OCI-LY7 (cell line): Measurements from ENCODE around the gene EXOSC10.
A peak's percentile ranks its signal among the peaks of the same experiment; 100 is the strongest.

Experiments used
- CTCF ChIP-seq: fragments of 200-600 bp; sonication (generic); conservative IDR thresholded peaks from 2 replicates; pipeline ENCODE4 v1.5.1; 2014; ENCODE audit warnings: mild to moderate bottlenecking, antibody characterized with exemption, low read length, moderate library complexity, mixed read lengths
- EZH2phosphoT487 ChIP-seq: fragments of 200-600 bp; sonication (generic); IDR thresholded peaks from 2 replicates; pipeline ENCODE4 v1.6.1; 2018; ENCODE audit warnings: low read depth, borderline replicate concordance, mild to moderate bottlenecking, mixed run types, antibody characterized with exemption, low read length, moderate library complexity, mixed read lengths

GRCh38 chr1:11052839-11053757 lies 46.6 kb downstream of the EXOSC10 start:
- TF ChIP-seq CTCF (peak; percentile 31; the same call in 1 of the 2 replicates), EZH2phosphoT487 (no peak)
